Neuron (in vitro differentiated cells): ENCODE measurements around the gene BLM.
"Not testable (repeated sequence)": the region's sequence is repeated elsewhere in the genome, so short reads cannot be mapped to it uniquely, and the experiment has no call there.

Experiments
- H2AFZ ChIP-seq: one replicate; pipeline ENCODE4 v1.6.1; 2013; ENCODE audit warnings: low read depth, mild to moderate bottlenecking, inconsistent platforms, low read length, moderate library complexity
- H3K27me3 ChIP-seq: one replicate; pipeline ENCODE4 v1.6.1; 2013; ENCODE audit warnings: low read length; ENCODE audit not compliant: insufficient read depth
- H3K36me3 ChIP-seq: one replicate; pipeline ENCODE4 v1.6.1; 2013; ENCODE audit warnings: low read length; ENCODE audit not compliant: insufficient read depth
- H3K4me1 ChIP-seq: one replicate; pipeline ENCODE4 v1.6.1; 2013; ENCODE audit warnings: low read length; ENCODE audit not compliant: insufficient read depth
- H3K4me3 ChIP-seq: 2 replicates; pipeline ENCODE4 v1.5.1; 2013; ENCODE audit warnings: mild to moderate bottlenecking, low read length, moderate library complexity
- H3K9me3 ChIP-seq: one replicate; pipeline ENCODE4 v1.6.1; 2013; ENCODE audit warnings: low read length

Gene BLM

GRCh38 chr15:90683876-90684275 is 33.3 kb upstream of the BLM start:
- Histone ChIP-seq H3K9me3 (no peaks in the 10 kb centered on the region), H3K4me1 (peaks cover 5% of the 10 kb centered on the region), H2AFZ (no peak overlapping the region), H3K36me3 (no peaks in the 10 kb centered on the region), H3K4me3 (no peak overlapping the region), H3K27me3 (no peaks in the 10 kb centered on the region)

GRCh38 chr15:90684281-90684680 is 32.9 kb upstream of the BLM start:
- no peaks in the 10 kb centered on the region for H3K27me3 ChIP-seq
- peaks cover 5% of the 10 kb centered on the region for H3K4me1 ChIP-seq
- no peak overlapping the region for H2AFZ ChIP-seq
- no peaks in the 10 kb centered on the region for H3K36me3 ChIP-seq
- H3K9me3 ChIP-seq, result no peaks in the 10 kb centered on the region
- H3K4me3 ChIP-seq, result no peak overlapping the region

GRCh38 chr15:90685591-90686434 is 31.3 kb upstream of the BLM start:
- Histone ChIP-seq H3K27me3 (no peaks in the 10 kb centered on the region), H2AFZ (no peak overlapping the region), H3K36me3 (no peaks in the 10 kb centered on the region), H3K9me3 (no peaks in the 10 kb centered on the region), H3K4me1 (peaks cover 5% of the 10 kb centered on the region), H3K4me3 (no peak overlapping the region)

- H3K4me3 ChIP-seq, result no peak overlapping the region
- H3K27me3 ChIP-seq, result no peaks in the 10 kb centered on the region
- peaks cover 5% of the 10 kb centered on the region for H3K4me1 ChIP-seq
- no peak overlapping the region for H2AFZ ChIP-seq
- no peaks in the 10 kb centered on the region for H3K9me3 ChIP-seq
- H3K36me3 ChIP-seq, result no peaks in the 10 kb centered on the region
Observed at GRCh38 chr15:90686435-90687218, 30.5 kb upstream of the BLM start.

GRCh38 chr15:90689326-90689961 is 27.7 kb upstream of the BLM start:
- not testable (repeated sequence) for H3K9me3 ChIP-seq, H2AFZ ChIP-seq, H3K36me3 ChIP-seq, H3K4me3 ChIP-seq, H3K4me1 ChIP-seq, H3K27me3 ChIP-seq

- H3K4me3 ChIP-seq, result no peak overlapping the region
- peaks cover 5% of the 10 kb centered on the region for H3K4me1 ChIP-seq
- no peaks in the 10 kb centered on the region for H3K36me3 ChIP-seq
- no peak overlapping the region for H2AFZ ChIP-seq
- no peaks in the 10 kb centered on the region for H3K9me3 ChIP-seq
- no peaks in the 10 kb centered on the region for H3K27me3 ChIP-seq
Observed at GRCh38 chr15:90690585-90690984, 26.6 kb upstream of the BLM start.

- H3K27me3 ChIP-seq, result no peaks in the 10 kb centered on the region
- H3K4me1 ChIP-seq, result peaks cover 5% of the 10 kb centered on the region
- no peaks in the 10 kb centered on the region for H3K9me3 ChIP-seq
- no peaks in the 10 kb centered on the region for H3K36me3 ChIP-seq
- no peak overlapping the region for H3K4me3 ChIP-seq
- no peak overlapping the region for H2AFZ ChIP-seq
Observed at GRCh38 chr15:90691369-90691768, 25.8 kb upstream of the BLM start.

- Histone ChIP-seq H3K4me1 (no peaks in the 10 kb centered on the region), H3K27me3 (no peaks in the 10 kb centered on the region), H3K4me3 (no peak overlapping the region), H3K36me3 (no peaks in the 10 kb centered on the region), H3K9me3 (no peaks in the 10 kb centered on the region), H2AFZ (no peak overlapping the region)
Observed at GRCh38 chr15:90691982-90692773, 25.0 kb upstream of the BLM start.

GRCh38 chr15:90694987-90695386 is 22.2 kb upstream of the BLM start:
- H3K4me3 ChIP-seq, result no peak overlapping the region
- no peaks in the 10 kb centered on the region for H3K4me1 ChIP-seq
- no peak overlapping the region for H2AFZ ChIP-seq
- H3K27me3 ChIP-seq, result no peaks in the 10 kb centered on the region
- no peaks in the 10 kb centered on the region for H3K36me3 ChIP-seq
- H3K9me3 ChIP-seq, result no peaks in the 10 kb centered on the region

GRCh38 chr15:90697175-90697574 is 20.0 kb upstream of the BLM start:
- no peaks in the 10 kb centered on the region for H3K27me3 ChIP-seq
- H3K4me3 ChIP-seq, result no peak overlapping the region
- no peak overlapping the region for H2AFZ ChIP-seq
- H3K4me1 ChIP-seq, result no peaks in the 10 kb centered on the region
- H3K9me3 ChIP-seq, result no peaks in the 10 kb centered on the region
- no peaks in the 10 kb centered on the region for H3K36me3 ChIP-seq

- H3K36me3 ChIP-seq, result no peaks in the 10 kb centered on the region
- H3K27me3 ChIP-seq, result no peaks in the 10 kb centered on the region
- no peak overlapping the region for H3K4me3 ChIP-seq
- H3K9me3 ChIP-seq, result peaks cover 2% of the 10 kb centered on the region
- H3K4me1 ChIP-seq, result no peaks in the 10 kb centered on the region
- H2AFZ ChIP-seq, result no peak overlapping the region
Observed at GRCh38 chr15:90698629-90699028, 18.5 kb upstream of the BLM start.

GRCh38 chr15:90701048-90701447 is 16.1 kb upstream of the BLM start:
- Histone ChIP-seq H2AFZ (no peak overlapping the region), H3K4me1 (no peaks in the 10 kb centered on the region), H3K4me3 (no peak overlapping the region), H3K27me3 (no peaks in the 10 kb centered on the region), H3K36me3 (peaks cover 6% of the 10 kb centered on the region), H3K9me3 (peaks cover 8% of the 10 kb centered on the region)
